ENCODE data around the gene ITGA7.

DNA sequence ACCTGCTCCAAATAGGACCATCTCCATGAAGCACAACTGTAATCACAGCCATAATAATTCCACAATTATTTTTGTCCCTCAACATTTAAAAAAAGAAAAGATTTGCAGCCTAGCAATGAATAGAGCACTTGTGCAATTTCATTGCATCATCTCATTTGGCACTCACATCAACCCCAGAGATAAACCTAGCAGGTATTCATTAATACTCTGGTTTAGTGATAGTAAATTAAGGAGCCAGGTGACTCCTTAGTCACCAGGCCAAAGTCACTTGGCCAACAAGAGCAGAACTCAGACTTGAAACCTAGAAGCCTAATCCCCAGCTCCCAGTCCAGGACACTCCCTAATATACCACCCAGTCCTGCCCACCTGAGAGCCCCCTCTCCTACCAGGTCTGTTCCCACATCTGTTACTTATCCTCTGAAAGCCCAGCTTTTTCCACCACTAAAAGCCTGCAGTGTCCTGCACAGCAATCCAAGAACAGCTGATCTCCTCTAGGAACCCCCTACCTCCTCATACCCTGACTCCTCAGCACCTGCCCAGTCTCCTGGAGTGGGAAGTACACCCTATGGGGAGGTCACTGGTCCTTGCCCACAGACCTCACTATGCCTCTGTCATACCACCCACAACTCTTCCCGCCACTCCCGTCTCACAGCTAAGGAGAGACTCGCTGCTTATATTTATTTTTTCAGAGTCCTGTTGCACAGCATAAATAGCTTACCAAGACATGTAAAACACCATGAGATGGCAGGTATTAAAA lies 48.9 kb downstream of the ITGA7 start:
- TF ChIP-seq CTCF (IDR thresholded peaks at IDR 0.05) (no peak), POLR2AphosphoS5 (IDR thresholded peaks at IDR 0.05; ENCODE audit: low read depth, low read length) (no peak), TCF7L2 (IDR thresholded peaks at IDR 0.05; ENCODE audit: low read depth, low read length) (no peak)

Data from Panc1 (cell line).